Stimulated activated CD4-positive, alpha-beta T cell treated with anti-CD3 and anti-CD28 coated beads, Interleukin-4, amount 100 ng/mL, for 1 hour (primary cell): Measurements from ENCODE around the gene SREK1.
"Not testable (repeated sequence)": the region's sequence is repeated elsewhere in the genome, so short reads cannot be mapped to it uniquely, and the experiment has no call there.

Source experiments
- DNase-seq: peaks from one replicate; pipeline ENCODE4 v3.0.0-alpha.2; 2020

SREK1 gene, protein sequence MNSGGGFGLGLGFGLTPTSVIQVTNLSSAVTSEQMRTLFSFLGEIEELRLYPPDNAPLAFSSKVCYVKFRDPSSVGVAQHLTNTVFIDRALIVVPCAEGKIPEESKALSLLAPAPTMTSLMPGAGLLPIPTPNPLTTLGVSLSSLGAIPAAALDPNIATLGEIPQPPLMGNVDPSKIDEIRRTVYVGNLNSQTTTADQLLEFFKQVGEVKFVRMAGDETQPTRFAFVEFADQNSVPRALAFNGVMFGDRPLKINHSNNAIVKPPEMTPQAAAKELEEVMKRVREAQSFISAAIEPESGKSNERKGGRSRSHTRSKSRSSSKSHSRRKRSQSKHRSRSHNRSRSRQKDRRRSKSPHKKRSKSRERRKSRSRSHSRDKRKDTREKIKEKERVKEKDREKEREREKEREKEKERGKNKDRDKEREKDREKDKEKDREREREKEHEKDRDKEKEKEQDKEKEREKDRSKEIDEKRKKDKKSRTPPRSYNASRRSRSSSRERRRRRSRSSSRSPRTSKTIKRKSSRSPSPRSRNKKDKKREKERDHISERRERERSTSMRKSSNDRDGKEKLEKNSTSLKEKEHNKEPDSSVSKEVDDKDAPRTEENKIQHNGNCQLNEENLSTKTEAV

GRCh38 chr5:66144074-66144833, at the start of gene SREK1:
Gene SREK1 (plus strand): TSS chr5:66144300. CDS start chr5:66144377, 77 bp downstream.
- DNase-seq, result peak; percentile 92

DNA sequence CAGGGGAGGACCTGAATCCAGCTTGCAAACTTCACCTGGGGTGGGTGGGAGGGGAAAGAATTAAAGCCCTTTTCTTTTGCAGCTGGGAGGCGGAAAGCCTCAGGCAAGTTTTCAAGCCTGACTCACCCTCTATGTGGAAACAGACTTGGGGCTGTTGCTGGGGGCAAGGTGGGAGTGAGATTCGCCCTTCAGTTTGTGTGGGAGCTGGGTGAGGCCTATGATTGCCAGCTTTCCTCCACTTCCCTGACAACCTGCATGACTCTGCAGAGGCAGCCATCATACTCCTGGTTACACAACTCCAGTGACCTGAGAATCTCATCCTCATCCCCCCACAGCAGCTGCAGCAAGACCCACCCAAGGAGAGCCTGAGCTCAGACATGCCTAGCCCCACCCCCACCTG, 43.2 kb upstream of the SREK1 start:
- no peak for DNase-seq

DNA sequence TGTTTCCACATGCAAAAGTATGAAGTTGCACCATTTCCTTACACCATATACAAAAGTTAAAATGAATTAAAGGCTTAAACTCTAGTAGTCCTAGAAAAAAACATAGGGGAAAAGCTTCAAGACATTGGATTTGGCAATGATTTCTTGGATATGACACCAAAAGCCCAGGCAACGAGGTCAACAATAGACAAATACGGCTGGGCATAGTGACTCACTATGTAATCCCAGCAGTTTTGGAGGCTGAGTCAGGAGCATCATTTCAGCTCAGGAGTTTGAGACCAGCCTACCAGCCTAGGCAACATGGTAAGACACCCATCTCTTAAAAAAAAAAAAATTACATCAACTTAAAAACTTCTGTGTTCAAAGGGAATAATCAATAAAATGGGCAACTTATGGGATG, 30.9 kb upstream of the SREK1 start:
- DNase-seq, result no peak

- DNase-seq, result no peak
These were observed 25.8 kb upstream of the SREK1 start for GRCh38 chr5:66118304-66118703.

- DNase-seq, result no peak
These were observed 21.6 kb upstream of the SREK1 start for GRCh38 chr5:66122379-66123034.

- DNase-seq, result no peak
These were observed 15.0 kb upstream of the SREK1 start for GRCh38 chr5:66129144-66129543.

GRCh38 chr5:66130493-66130892, 13.6 kb upstream of the SREK1 start:
- DNase-seq, result no peak

DNA sequence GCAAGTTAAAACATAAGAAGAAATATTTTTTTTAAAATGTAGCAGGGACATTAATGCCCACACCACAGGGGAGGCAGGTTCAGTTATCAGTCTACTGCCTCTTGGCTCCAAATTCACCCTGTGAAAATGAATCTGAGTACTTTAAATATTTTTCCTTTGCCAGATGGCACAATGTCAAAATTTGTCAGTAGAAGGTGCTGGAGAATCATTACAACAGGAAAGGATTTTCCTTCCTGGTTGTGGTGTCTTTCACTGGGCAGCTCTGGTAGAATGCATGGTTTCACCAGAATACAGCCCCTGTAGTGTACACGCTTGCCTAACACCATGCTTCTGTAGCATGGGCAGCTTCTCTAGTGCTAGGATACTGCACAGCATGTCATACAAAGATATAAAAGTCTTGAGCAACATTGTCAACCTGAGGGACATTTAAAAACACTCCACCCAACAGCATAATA, 9.7 kb upstream of the SREK1 start:
- no peak for DNase-seq

- no peak for DNase-seq
These were observed 8.0 kb upstream of the SREK1 start for GRCh38 chr5:66136053-66136452.

DNA sequence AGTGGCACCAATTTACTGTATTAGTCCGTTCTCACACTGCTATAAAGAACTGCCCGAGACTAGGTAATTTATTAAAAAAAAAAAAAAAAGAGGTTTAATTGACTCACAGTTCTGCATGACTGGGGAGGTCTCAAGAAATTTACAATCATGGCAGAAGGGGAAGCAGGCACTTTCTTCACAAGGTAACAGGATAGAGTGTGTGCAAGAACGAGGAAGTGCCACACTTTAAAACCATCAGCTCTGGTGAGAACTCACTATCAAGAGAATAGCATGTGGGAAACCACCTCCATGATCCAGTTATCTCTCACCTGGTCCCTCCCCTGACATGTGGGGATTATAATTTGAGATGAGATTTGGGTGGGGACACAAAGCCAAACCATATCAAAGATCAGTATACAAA, 7.2 kb upstream of the SREK1 start:
- DNase-seq, result not testable (repeated sequence)

- no peak for DNase-seq
These were observed 5.3 kb upstream of the SREK1 start for GRCh38 chr5:66138637-66139317.

DNA sequence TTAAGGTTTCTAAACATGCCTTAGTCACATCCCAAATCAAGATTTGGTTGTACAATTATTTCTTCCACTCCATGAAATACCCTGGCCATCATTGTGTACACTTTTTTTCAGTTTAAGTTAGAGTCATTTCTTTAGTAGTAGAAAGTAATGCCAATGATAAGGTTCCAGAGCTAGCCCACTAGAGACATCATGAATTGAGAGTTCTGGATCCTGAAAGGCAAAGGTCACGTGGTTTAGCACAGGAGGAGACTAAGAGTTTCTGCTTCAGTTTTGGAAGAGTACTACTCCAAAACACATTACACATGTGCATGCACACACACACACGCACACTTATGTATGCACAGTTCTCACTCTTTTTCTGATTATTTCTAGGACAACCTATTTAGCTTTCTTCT, 4.8 kb upstream of the SREK1 start:
- DNase-seq, result no peak

DNA sequence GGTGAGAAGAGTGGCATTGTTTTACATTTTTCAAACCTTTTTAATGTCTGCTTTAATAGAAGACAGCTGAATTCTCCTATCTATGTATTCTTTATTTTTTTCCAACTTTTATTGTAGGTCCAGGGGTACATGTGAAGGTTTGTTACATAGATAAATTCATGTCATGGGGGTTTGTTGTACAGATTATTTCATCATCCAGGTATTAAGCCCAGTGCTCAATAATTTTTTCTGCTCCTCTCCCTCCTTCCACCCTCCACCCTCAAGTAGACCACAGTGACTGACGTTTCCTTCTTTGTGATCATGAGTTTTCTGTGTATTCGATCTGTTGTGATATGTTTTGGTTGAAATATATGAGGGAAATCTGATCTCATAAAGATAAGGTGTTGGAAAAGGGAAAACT, 1.7 kb upstream of the SREK1 start:
- no peak for DNase-seq

DNA sequence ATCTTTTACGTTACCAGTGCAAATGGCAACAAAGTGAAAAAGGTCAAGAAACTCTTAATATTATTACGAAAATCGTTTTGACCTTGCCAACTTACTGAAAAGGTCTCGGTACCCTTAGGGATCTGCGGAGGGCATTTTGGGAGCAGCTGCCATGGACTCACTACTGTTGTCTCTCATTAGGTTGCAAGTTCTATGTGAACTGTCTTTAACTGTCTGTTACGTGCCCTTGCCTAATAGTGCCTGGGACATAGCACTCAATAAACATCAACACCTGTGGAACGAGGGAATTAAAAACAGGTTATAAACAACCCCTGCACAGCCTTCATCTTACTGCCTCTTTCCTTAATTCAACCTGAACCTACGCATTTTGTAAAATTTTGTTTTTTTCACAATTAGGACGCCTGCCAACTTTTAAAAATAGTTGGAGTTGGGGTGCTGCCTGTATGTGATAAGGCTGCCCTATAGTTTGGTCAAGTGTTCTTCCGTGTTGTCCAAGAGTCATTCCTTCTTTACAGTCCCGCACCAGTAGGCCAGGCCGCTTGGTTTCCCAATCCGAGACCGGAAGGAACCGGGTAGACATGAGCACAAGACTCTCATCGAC, 527 bp upstream of the SREK1 start:
- DNase-seq, result no peak

DNA sequence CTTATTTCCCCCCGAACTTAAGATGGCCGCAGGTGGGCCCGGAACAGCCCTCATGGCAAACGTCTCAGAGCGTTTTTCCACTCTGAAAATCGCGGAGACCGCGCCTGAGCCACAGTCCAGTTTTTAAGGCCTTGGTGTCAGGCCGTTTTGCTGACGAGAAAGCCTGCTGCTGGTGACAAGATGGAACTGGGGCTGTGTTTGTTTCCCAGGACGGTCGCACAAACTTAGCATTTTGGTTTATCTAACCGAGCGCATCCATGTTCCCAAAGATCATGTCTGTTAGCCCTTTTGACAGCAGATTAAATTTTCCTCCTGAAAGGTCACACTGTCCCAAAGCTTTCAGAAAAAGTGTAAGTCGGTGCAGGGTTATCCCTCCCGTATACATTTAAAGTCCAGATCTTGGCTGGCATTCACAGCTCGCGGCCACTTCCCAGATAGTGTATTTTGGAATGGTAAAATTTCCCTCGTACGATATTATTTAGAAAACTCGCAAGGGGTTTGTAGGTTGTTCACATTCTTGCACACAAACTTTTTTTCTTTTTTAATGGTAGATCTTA, 812 bp downstream of the SREK1 start:
- no peak for DNase-seq

- no peak for DNase-seq
These were observed 1.6 kb downstream of the SREK1 start for GRCh38 chr5:66145737-66146136.

DNA sequence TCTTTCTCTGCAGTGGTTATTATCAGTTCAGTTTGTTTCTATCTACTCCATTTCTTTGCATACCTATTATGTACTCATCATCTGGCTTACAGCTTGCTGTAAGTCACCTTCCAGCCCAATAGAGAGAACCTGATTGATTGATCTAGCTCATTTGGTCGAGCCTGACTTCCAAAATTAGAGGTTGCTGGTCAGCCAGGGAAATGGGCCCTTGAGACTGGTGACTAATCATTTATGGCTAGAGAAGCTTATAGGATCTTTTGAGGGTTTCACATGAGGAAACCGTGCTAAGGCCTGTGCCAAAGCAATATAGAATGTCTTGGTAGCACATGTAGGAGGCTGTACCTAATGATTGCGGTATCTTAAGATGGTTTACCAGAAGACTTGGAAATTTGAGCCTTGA, 5.8 kb downstream of the SREK1 start:
- no peak for DNase-seq

DNA sequence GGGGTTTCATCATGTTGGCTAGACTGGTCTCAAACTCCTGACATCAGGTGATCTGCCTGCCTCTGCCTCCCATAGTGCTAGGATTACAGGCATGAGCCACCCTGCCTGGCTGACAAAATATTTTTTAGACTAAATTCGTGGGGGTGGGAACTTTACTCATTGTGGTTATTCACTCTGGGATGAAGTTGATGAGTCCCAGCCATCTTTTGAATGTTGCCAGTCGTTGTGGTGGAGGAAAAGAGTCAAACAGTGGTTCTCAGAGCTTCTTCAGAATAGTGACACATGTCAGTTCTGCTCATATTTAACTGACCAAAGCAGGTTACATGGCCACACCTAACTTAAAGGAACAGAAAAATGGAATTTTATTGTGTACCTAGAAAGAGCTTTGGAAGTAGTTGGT, 6.9 kb downstream of the SREK1 start:
- no peak for DNase-seq

GRCh38 chr5:66151491-66151890, 7.4 kb downstream of the SREK1 start:
- DNase-seq, result no peak

DNA sequence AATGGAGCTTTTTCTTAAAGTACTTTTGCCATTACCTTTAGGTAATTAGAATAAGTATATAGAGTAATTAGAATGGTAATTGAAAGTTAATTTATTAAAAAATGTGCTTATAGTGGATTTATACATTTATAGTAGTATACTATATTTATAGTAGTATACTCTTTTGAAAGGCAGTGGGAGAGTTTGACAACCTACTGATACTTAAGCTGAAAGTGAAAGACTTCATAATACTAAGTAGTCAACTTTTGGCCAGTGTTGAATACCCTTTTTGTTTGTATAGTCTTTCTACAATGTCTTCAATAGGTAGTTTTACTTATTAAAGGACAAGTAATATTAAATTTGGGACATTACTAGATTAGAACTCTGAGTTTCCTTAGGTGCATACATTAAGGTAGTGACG, 12.9 kb downstream of the SREK1 start:
- no peak for DNase-seq

- DNase-seq, result no peak
These were observed 17.3 kb downstream of the SREK1 start for GRCh38 chr5:66161356-66161755.
